NCI-H2196 treated with DMSO at 0.1 percent for 48 hours (cell line): Measurements from ENCODE around the gene DDX27.

Experiments
- DNase-seq: peaks from one replicate; lab custom pipeline; 2025; ENCODE audit not compliant: unreplicated experiment; lab: John Stamatoyannopoulos, UW

Gene DDX27

GRCh38 chr20:49287555-49288249 lies 68.5 kb downstream of the DDX27 start:
- DNase-seq, result no peak

DNA sequence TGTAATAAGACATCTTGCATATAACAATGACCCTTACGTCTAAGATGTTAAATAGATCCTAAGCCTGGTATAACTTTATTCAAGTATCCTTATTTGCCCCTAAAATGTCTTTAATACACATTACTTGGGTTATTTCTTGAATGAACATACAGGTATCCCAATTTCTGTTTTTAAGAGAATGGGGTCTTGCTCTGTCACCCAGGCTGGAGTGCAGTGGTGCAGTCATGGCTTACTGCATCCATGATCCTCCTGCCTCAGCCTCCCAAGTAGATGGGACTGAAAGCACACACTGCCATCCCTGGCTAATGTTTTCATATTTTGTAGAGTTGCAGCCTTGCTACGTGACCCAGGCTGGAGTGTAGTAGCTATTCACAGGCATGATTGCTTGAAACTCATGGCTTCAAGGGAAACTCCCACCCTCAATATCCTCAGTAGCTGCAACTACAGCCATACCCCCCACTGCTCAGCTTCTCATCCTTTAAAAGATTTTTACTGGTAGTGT lies 69.1 kb downstream of the DDX27 start:
- no peak for DNase-seq

DNA sequence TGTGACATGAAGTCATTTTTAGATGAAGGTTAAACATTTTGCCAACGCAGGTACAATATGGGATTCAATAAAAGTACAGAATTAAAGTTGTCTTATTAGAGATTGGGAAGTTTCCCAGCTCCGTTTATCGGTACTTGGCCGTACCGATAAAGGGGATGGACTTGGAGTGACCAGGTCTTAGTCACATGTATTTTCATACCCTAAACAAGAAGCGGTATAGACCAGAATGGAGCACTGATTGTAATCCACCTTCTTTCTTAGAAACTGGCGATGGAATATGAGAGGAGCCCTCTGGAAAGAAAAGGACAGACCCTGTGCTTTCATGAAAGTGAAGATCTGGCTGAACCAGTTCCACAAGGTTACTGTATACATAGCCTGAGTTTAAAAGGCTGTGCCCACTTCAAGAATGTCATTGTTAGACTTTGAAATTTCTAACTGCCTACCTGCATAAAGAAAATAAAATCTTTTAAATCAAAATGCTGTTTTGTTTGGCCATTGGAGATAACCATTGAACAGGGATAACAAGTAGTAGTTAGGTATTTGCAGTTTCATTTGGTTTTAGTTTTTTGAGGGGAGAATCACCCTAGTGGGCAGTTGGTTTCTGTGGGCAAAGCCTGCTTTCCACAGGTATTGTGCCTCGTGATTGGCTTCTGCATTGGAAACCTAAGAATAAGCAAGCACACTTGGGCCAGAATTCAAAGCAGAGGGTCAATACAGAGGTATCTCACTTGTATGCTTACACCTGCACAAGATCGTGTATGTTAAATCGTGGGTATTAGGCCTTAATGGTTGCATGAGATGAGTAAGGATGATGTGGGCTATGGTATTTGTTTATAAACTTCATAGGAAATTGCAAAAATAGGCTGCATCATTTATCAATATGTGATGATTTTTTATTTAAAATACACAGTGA lies 69.8 kb downstream of the DDX27 start:
- no peak for DNase-seq

DNA sequence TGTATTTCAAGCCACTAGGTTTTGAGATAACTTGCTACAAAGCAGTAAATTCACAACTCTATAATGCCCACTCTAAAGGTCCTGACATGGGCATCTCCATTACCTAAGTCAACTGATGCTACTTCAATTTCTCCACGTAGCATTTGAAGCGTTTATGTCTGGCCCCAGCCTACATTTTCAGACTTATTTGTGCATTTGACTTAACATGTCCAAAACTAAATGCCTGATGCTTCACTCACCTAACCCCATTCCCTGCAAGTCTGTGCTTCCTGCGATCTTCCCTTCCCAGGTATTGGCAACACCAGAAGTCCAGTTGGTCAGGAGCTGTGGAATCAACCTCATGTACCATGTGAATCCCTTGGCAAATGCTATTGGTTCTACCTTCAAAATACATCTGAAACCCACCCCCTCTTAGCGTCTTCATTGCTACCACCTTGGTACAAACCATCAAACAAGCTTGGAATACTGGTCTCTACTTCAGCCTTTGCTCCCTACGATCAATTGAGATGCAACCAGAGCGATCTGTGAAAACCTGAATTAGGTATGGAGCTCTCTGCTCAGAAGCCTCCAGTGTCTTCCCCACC lies 71.5 kb downstream of the DDX27 start:
- no peak for DNase-seq

- no peak for DNase-seq
Observed at GRCh38 chr20:49291200-49291599, 72.0 kb downstream of the DDX27 start.

- DNase-seq, result no peak
Observed at GRCh38 chr20:49292010-49292409, 72.8 kb downstream of the DDX27 start.

GRCh38 chr20:49293122-49293521 lies 73.9 kb downstream of the DDX27 start:
- no peak for DNase-seq
